A549 treated with Mapracorat at 1 μM for 4 hours (cell line): ENCODE data around the gene POLR1G. TPM values are rescaled to one million over a fixed set of nuclear protein-coding genes. Genes with fewer than 3 reads are reported as not detected.

Source experiments
- total RNA-seq: library from RNA; stranded (reverse); fragments of 200-300 nt; extraction: Qiagen RNA extraction; gene quantifications from 5 replicates; pipeline ENCODE4 v1.2.3, GENCODE V29; 2022

POLR1G gene
- 43.6 to 52.2 TPM (median 46.4 TPM) in 5 replicates for total RNA-seq

GRCh38 chr19:45406226-45407090 is at the start of gene POLR1G:
Gene POLR1G, plus strand, starts transcription at chr19:45406644. Its CDS starts 53 bp downstream, at chr19:45406697.

GRCh38 chr19:45370410-45371204 is 35.8 kb upstream of the POLR1G start, which contains the start of gene ERCC2:
Gene ERCC2, minus strand, starts transcription at chr19:45370573. Its CDS starts 33 bp downstream, at chr19:45370540.

GRCh38 chr19:45404557-45405434 is 1.6 kb upstream of the POLR1G start, which contains the start of gene PPP1R13L:
Gene PPP1R13L, minus strand, starts transcription at chr19:45405069. Its CDS starts 6,751 bp downstream, at chr19:45398318.

GRCh38 chr19:45423589-45424190 is 17.2 kb downstream of the POLR1G start, which contains the start of gene ERCC1:
Gene ERCC1, minus strand, starts transcription at chr19:45423917. Its CDS starts 543 bp downstream, at chr19:45423374.

Other genes starting within 250 kb of the POLR1G start
- gene NKPD1, start 245.7 kb upstream of the POLR1G start, total RNA-seq: 0.33 to 0.73 TPM (median 0.57 TPM) in 5 replicates
- gene TRAPPC6A, start 228.4 kb upstream of the POLR1G start, total RNA-seq: 35.3 to 49.4 TPM (median 42.2 TPM) in 5 replicates
- 20.2 to 27.5 TPM (median 25.3 TPM) in 5 replicates for gene BLOC1S3, start 227.9 kb upstream of the POLR1G start, total RNA-seq
- gene EXOC3L2, start 161.2 kb upstream of the POLR1G start, total RNA-seq: 1.5 to 1.8 TPM (median 1.6 TPM) in 5 replicates
- gene MARK4, start 155.4 kb upstream of the POLR1G start, total RNA-seq: 5.9 to 10.0 TPM (median 8.0 TPM) in 5 replicates
- not detected in 5 replicates for gene CKM, start 83.8 kb upstream of the POLR1G start, total RNA-seq
- 0.91 to 1.4 TPM (median 1.1 TPM) in 5 replicates for gene KLC3, start 65.9 kb upstream of the POLR1G start, total RNA-seq
- 11.7 to 13.6 TPM (median 12.9 TPM) in 5 replicates for gene ERCC2, start 36.1 kb upstream of the POLR1G start, total RNA-seq
- gene PPP1R13L, start 1.6 kb upstream of the POLR1G start, total RNA-seq: 32.7 to 42.5 TPM (median 39.9 TPM) in 5 replicates
- 146 to 172 TPM (median 160 TPM) in 5 replicates for gene ERCC1, start 17.3 kb downstream of the POLR1G start, total RNA-seq
- gene FOSB, start 61.4 kb downstream of the POLR1G start, total RNA-seq: 12.2 to 18.7 TPM (median 15.8 TPM) in 5 replicates
- 11.5 to 16.1 TPM (median 12.5 TPM) in 5 replicates for gene RTN2, start 90.4 kb downstream of the POLR1G start, total RNA-seq
- gene PPM1N, start 91.8 kb downstream of the POLR1G start, total RNA-seq: 7.1 to 10.4 TPM (median 8.1 TPM) in 5 replicates
- gene VASP, start 100.8 kb downstream of the POLR1G start, total RNA-seq: 180 to 230 TPM (median 218 TPM) in 5 replicates
- gene OPA3, start 178.2 kb downstream of the POLR1G start, total RNA-seq: 11.8 to 20.0 TPM (median 17.5 TPM) in 5 replicates
- gene GPR4, start 195.6 kb downstream of the POLR1G start, total RNA-seq: 0.19 to 0.79 TPM (median 0.39 TPM) in 5 replicates
- gene EML2, start 232.8 kb downstream of the POLR1G start, total RNA-seq: 18.4 to 27.7 TPM (median 24.5 TPM) in 5 replicates